Heart right ventricle (tissue), 16 donors: ENCODE data around the gene ITPKB. TPM values are rescaled to one million over a fixed set of nuclear protein-coding genes. Genes with fewer than 3 reads are reported as not detected.

Source experiments
- ATAC-seq, 8 donors: fragments of 200-7000 bp; cut with Tn5 transposase; one replicate each; pipeline ENCODE4 v1.9.1; 2020; ENCODE audit warnings: mild to moderate bottlenecking in 8 of 8, moderate library complexity in 8 of 8, moderate number of reproducible peaks in 1 of 8
- DNase-seq, 2 donors: peaks; one replicate each; pipeline ENCODE4 v3.0.0-alpha.2; 2020
- H3K27ac ChIP-seq, 10 donors: fragments of 200-600 bp; sonication (generic) in 2 of 10; one replicate each; pipeline versions ENCODE4 v1.5.0 to v1.8.0; 2020 to 2022; ENCODE audit warnings: mild to moderate bottlenecking in 3 of 10
- H3K27me3 ChIP-seq, 7 donors: fragments of 200-600 bp; one replicate each; pipeline ENCODE4 v1.8.0; 2021 to 2022; ENCODE audit warnings: mild to moderate bottlenecking in 2 of 7
- H3K36me3 ChIP-seq, 9 donors: fragments of 200-600 bp; sonication (generic) in 1 of 9; one replicate each; pipeline versions ENCODE4 v1.5.0 to v1.8.0; 2020 to 2022; ENCODE audit warnings: mild to moderate bottlenecking in 2 of 9
- H3K4me1 ChIP-seq, 9 donors: fragments of 200-600 bp; sonication (generic) in 1 of 9; one replicate each; pipeline versions ENCODE4 v1.5.0 to v1.8.0; 2020 to 2022; ENCODE audit warnings: mild to moderate bottlenecking in 4 of 9
- H3K4me3 ChIP-seq, 10 donors: fragments of 200-600 bp; sonication (generic) in 2 of 10; one replicate each; pipeline versions ENCODE4 v1.5.0 to v1.8.0; 2020 to 2022; ENCODE audit warnings: mild to moderate bottlenecking in 7 of 10, moderate library complexity in 2 of 10
- H3K9me3 ChIP-seq, 11 donors: fragments of 200-600 bp in 10 of 11; sonication (generic) in 2 of 11; one replicate each; pipeline versions ENCODE4 v1.5.0 to v1.8.0; 2013 to 2022; ENCODE audit warnings: mild to moderate bottlenecking in 2 of 11, control low read depth in 1 of 11, moderate library complexity in 1 of 11
- WGBS, 2 donors: extraction: QIAGEN DNeasy Blood & Tissue Kit; methylation state at CpG; one replicate each; pipeline ENCODE4 v1.1.7; 2013; ENCODE audit warnings: inconsistent platforms in 1 of 2; 5-methylcytosine and 5-hydroxymethylcytosine counted together
- intact Hi-C, 10 donors: fragments of 100-400 bp; cut with DNase I; formaldehyde crosslinking; loops; one replicate each; pipeline versions ENCODE4 v1.11.1 to v1.14.2; 2022
- polyA plus RNA-seq, 2 donors: library from polyadenylated mRNA; stranded (reverse); fragments of 200-250 nt; gene quantifications; one replicate each; pipeline ENCODE4 v1.2.3, GENCODE V29; 2013
- total RNA-seq, 10 donors: library from RNA; stranded (reverse); fragmentation: NEBNext Ultra II Directional in 3 of 10; extraction: Animal tissue kit (Norgen Biotek cat#: 25700) in 3 of 10; gene quantifications; one replicate each; pipeline versions ENCODE4 v1.2.1 to v1.2.4, GENCODE V29; 2021 to 2023
- TF ChIP-seq, protein P1 (sequence below), 9 donors: fragments of 200-600 bp; sonication (generic) in 2 of 9; IDR thresholded peaks; one replicate each; pipeline versions ENCODE4 v1.5.0 to v1.8.0; 2021 to 2022; ENCODE audit warnings: antibody characterized with exemption in 9 of 9, mild to moderate bottlenecking in 5 of 9, moderate library complexity in 1 of 9
- donor health status: Arrhythmogenic right ventricular cardiomyopathy.
- donor health status: ischemic (EF 13 %, LVEDD 7.1; RV severe dilation, severe dysfunction).
- donor health status: healthy with polysubstance abuse.
- donor health status: DM: no; HTN: yes; CAD: no.
- donor health status: DM: no; HTN: no; CAD: no.
- donor health status: ischemic (EF 25% LVEDD 6.9; RV normal size, moderate dysfunction).
- donor health status: ischemic (EF 25% LVEDD 5.7; RV mildly dilated, moderate dysfunction).
- donor health status: healthy.
- donor health status: DM: yes; HTN: yes; CAD: no.
- donor health status: Ischemic cardiomyopathy.
- donor health status: ischemic (EF 35%, LVEDD 5.7; RV mildly dilated, moderate dysfunction).
- donor health status: nonischemic (EF 11% LVEDD 7.7; RV severe dilation, severe dysfunction).
- donor health status: DM: yes; HTN: yes; CAD: no.
- donor health status: PGD.
- donor health status: ischemic (EF 29% LVEDD 5.4; RV normal size, mild dysfunction).
- donor health status: nonischemic (EF 23%, LVEDD 6.1; RV moderate dilation, normal function).

ITPKB gene
- total and polyA plus RNA-seq, 12 donors: 4.5 to 30.5 (median 16.1) TPM

DNA sequence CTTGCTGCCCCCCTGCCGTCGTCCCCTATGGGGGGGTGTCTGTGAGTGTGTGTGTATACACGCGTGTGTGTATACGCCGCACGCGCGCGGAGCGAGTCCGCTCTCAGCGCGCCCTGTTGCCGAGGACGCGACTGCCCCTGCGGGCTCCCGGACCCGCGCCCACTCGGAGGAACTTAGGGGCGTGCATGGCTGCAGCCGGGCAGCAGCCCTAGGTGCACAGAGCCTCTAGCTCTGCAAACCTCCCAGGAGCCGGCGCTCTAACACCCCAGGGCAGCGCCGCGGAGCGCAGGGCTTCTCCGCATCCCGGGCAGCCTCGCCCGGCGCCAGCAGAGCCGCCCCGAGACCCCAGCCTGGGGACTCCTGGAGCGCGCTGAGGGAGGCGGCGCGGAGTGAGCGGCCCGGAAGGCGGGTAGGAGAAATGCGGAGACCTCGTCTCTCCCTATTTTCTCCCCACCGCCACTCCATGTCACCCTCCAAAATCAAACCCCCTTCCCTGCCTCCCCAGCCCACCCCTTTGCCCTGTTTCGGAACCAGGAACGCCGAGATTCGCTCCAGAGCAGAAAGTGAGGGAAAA is 574 bp downstream of the ITPKB start:
- H3K4me3 ChIP-seq: peak overlapping the region; percentile 54 to 98 (median 82)
- 0 to 1% methylated on average over 52 of the region's 52 CpGs for WGBS, 2 donors

DNA sequence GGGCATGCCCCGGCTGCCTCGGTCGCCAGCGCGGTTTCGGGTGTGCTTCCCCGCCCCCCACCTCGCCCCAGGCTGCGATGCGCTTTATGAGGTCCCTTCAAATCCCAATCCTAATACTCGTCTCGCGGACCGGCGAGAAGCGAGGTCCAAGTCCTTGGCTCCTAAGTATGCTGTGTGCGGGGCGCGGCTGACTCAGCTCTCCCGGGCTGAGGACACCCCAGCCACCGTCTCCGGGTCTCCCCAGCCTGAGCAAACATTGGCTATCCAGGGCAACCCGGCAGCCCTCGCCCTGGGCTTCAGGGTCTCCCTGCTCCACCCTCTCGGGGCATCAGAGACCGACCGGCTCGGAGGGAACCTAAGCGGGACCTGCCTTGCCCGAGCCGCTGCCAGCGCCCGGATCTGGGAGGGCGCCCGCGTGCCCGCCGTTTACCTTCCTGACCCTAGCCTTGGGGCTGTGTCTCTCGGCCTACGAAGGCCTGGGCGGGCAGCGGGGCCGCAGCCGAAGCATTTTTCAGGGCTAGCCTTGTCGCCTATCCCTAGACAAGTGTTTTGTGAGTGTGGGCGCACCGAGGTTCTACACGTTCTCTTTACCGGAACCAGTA is 1.2 kb downstream of the ITPKB start:
- 0 to 1% methylated on average over 44 to 49 of the region's 49 CpGs for WGBS, 2 donors
- ATAC-seq (peak; percentile 25 to 66 (median 38)), DNase-seq (peak; percentile 35 to 46)
- Histone ChIP-seq H3K27me3 (no peaks in the 10 kb centered on the region), H3K27ac (peak overlapping the region; percentile 73 to 97 (median 91)), H3K36me3 (peaks cover 0 to 41% (median 3%) of the 10 kb centered on the region in 9 donors), H3K4me1 (peaks cover 4 to 56% (median 49%) of the 10 kb centered on the region in 9 donors), H3K4me3 (peak overlapping the region; percentile 54 to 98 (median 82)), H3K9me3 (peaks cover 0 to 12% (median 0%) of the 10 kb centered on the region in 11 donors)
- TF ChIP-seq, protein P1, sequence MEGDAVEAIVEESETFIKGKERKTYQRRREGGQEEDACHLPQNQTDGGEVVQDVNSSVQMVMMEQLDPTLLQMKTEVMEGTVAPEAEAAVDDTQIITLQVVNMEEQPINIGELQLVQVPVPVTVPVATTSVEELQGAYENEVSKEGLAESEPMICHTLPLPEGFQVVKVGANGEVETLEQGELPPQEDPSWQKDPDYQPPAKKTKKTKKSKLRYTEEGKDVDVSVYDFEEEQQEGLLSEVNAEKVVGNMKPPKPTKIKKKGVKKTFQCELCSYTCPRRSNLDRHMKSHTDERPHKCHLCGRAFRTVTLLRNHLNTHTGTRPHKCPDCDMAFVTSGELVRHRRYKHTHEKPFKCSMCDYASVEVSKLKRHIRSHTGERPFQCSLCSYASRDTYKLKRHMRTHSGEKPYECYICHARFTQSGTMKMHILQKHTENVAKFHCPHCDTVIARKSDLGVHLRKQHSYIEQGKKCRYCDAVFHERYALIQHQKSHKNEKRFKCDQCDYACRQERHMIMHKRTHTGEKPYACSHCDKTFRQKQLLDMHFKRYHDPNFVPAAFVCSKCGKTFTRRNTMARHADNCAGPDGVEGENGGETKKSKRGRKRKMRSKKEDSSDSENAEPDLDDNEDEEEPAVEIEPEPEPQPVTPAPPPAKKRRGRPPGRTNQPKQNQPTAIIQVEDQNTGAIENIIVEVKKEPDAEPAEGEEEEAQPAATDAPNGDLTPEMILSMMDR (IDR thresholded peaks at IDR 0.05): no peak
- intact Hi-C loops: loop anchor here (2.0 to 10.0 kb wide), 13 partner anchors 36 to 103 kb away; no protein-coding TSS in a partner anchor

More for the DNA sequence above, 574 bp downstream of the ITPKB start:
- intact Hi-C loops: loop anchor here (2.0 to 10.0 kb wide), 13 partner anchors 36 to 104 kb away; no protein-coding TSS in a partner anchor
- peak in 1 of 2 donors; percentile 43 for DNase-seq
- H3K36me3 ChIP-seq: peaks cover 0 to 37% (median 3%) of the 10 kb centered on the region in 9 donors
- peaks cover 0 to 18% (median 0%) of the 10 kb centered on the region in 11 donors for H3K9me3 ChIP-seq
- no peaks in the 10 kb centered on the region for H3K27me3 ChIP-seq
- H3K4me1 ChIP-seq: peaks cover 4 to 52% (median 44%) of the 10 kb centered on the region in 9 donors
- ATAC-seq: peak; percentile 41 to 78 (median 50)
- peak overlapping the region; percentile 73 to 97 (median 91) for H3K27ac ChIP-seq
- TF ChIP-seq, protein P1 (IDR thresholded peaks at IDR 0.05): no peak

DNA sequence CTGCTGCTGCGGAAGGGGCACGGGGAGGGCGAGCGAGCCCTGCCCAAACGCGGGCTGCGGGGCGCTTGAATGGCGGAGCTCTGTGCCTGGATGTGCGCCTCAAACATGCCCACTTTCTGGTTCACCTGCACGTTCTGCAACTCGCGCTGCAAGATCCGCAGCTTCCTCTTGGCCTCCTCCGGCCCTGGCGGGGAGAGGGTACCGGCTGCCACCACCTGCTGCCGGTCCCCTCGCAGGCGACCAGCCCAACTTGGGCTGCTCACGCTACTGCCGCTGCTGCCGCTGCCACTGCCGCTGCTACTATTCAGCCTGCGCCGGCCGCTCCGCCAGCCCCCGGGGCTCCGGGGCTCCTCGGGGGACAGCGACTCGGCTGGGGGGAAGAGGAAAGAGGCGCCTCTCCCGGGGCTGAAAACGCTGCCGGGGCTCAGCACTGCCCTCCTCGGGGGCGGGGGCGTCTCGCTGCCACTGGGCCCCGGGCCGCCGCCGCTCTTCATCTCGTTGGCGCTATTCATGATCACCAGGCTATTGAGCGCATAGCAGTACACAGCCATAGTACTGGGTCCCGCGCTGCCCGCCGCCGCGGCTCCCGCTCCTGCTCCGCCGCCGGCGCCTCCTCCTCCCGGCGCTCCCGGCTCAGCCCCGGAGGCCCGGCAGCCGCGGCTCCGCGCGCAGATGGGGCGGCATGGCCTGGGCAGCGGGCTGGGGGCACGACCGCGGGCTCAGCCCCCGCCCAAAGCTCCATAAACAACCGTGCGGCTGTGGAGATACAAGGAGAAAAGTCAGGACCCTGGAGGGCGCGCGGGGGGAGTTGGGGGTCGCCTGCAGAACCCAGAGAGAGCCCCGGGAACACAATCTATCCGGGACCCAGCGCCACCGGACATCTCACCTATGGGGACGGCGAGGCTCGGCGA is 1.9 kb downstream of the ITPKB start:
- peaks cover 0 to 4% (median 0%) of the 10 kb centered on the region in 11 donors for H3K9me3 ChIP-seq
- peak overlapping the region; percentile 54 to 98 (median 82) for H3K4me3 ChIP-seq
- H3K27me3 ChIP-seq: no peaks in the 10 kb centered on the region
- intact Hi-C loops: loop anchor here (5.0 to 10.0 kb wide), 9 partner anchors 35 to 102 kb away; no protein-coding TSS in a partner anchor
- peaks cover 4 to 60% (median 55%) of the 10 kb centered on the region in 9 donors for H3K4me1 ChIP-seq
- H3K27ac ChIP-seq: peak overlapping the region; percentile 73 to 97 (median 91)
- 5% methylated on average over 75 to 89 of the region's 89 CpGs for WGBS, 2 donors
- ATAC-seq (peak; percentile 5 to 62 (median 30)), DNase-seq (peak; percentile 42 to 49)
- TF ChIP-seq, protein P1 (IDR thresholded peaks at IDR 0.05): peak in 4 of 9 donors; percentile 13 to 35 (median 17)
- H3K36me3 ChIP-seq: peaks cover 0 to 45% (median 3%) of the 10 kb centered on the region in 9 donors
